Effector memory CD8-positive, alpha-beta T cell (primary cell): Measurements from ENCODE around the gene SRPRB.

Experiments
- ATAC-seq: fragments of 150-1000 bp; cut with Tn5 transposase; replicated peaks from 2 replicates; pipeline ENCODE4 v1.10.0; 2021; ENCODE audit warnings: mild to moderate bottlenecking, moderate library complexity
- DNase-seq, 3 experiments: peaks; one replicate each; pipeline ENCODE4 v3.0.0; 2021
- H3K27ac Mint-ChIP-seq, 2 donors: one replicate each; pipeline ENCODE4 v1.8.0; 2022; ENCODE audit warnings: mild to moderate bottlenecking in 2 of 2, mixed read lengths in 2 of 2, moderate library complexity in 2 of 2
- H3K27me3 Mint-ChIP-seq, 2 donors: one replicate each; pipeline ENCODE4 v1.8.0; 2022; ENCODE audit warnings: mixed read lengths in 2 of 2
- H3K36me3 Mint-ChIP-seq: one replicate; pipeline ENCODE4 v1.8.0; 2022; ENCODE audit warnings: mild to moderate bottlenecking, moderate library complexity, mixed read lengths; ENCODE audit not compliant: insufficient read depth
- H3K4me1 Mint-ChIP-seq, 2 donors: one replicate each; pipeline ENCODE4 v1.8.0; 2022; ENCODE audit warnings: low read depth in 2 of 2, mixed read lengths in 2 of 2
- H3K4me3 Mint-ChIP-seq, 2 donors: one replicate each; pipeline ENCODE4 v1.8.0; 2022; ENCODE audit warnings: mild to moderate bottlenecking in 2 of 2, mixed read lengths in 2 of 2, moderate library complexity in 2 of 2
- H3K9me3 Mint-ChIP-seq, 2 donors: one replicate each; pipeline ENCODE4 v1.8.0; 2022; ENCODE audit warnings: mixed read lengths in 2 of 2

SRPRB gene

GRCh38 chr3:133863911-133864310 is 58.3 kb downstream of the SRPRB start:
- H3K4me1 Mint-ChIP-seq, result peaks cover 0 to 3% of the 10 kb centered on the region in 2 donors
- ATAC-seq (no peak), DNase-seq (no peak)
- peaks cover 12 to 17% of the 10 kb centered on the region in 2 donors for H3K27me3 Mint-ChIP-seq
- no peak overlapping the region for H3K27ac Mint-ChIP-seq
- no peak overlapping the region for H3K4me3 Mint-ChIP-seq
- H3K9me3 Mint-ChIP-seq, result no peaks in the 10 kb centered on the region
- H3K36me3 Mint-ChIP-seq, result no peaks in the 10 kb centered on the region

GRCh38 chr3:133864616-133865015 is 59.0 kb downstream of the SRPRB start:
- Mint-ChIP-seq H3K9me3 (no peaks in the 10 kb centered on the region), H3K27ac (no peak overlapping the region), H3K36me3 (no peaks in the 10 kb centered on the region), H3K4me3 (no peak overlapping the region), H3K4me1 (peaks cover 0 to 4% of the 10 kb centered on the region in 2 donors), H3K27me3 (peaks cover 15 to 22% of the 10 kb centered on the region in 2 donors)
- ATAC-seq (no peak), DNase-seq (no peak)

- Mint-ChIP-seq H3K4me3 (no peak overlapping the region), H3K27me3 (peaks cover 15 to 26% of the 10 kb centered on the region in 2 donors), H3K9me3 (no peaks in the 10 kb centered on the region), H3K36me3 (no peaks in the 10 kb centered on the region), H3K27ac (no peak overlapping the region), H3K4me1 (peaks cover 0 to 5% of the 10 kb centered on the region in 2 donors)
- DNase-seq (no peak), ATAC-seq (no peak)
Measured at GRCh38 chr3:133865136-133865855, 59.7 kb downstream of the SRPRB start.

GRCh38 chr3:133866141-133866540 is 60.5 kb downstream of the SRPRB start:
- Mint-ChIP-seq H3K4me3 (no peak overlapping the region), H3K36me3 (no peaks in the 10 kb centered on the region), H3K27me3 (peaks cover 15 to 35% of the 10 kb centered on the region in 2 donors), H3K27ac (no peak overlapping the region), H3K9me3 (no peaks in the 10 kb centered on the region), H3K4me1 (peaks cover 0 to 7% of the 10 kb centered on the region in 2 donors)
- no peak for DNase-seq
- ATAC-seq, result no peak

- H3K27me3 Mint-ChIP-seq, result peaks cover 15 to 35% of the 10 kb centered on the region in 2 donors
- peaks cover 0 to 9% of the 10 kb centered on the region in 2 donors for H3K4me1 Mint-ChIP-seq
- H3K27ac Mint-ChIP-seq, result no peak overlapping the region
- H3K36me3 Mint-ChIP-seq, result peaks cover 3% of the 10 kb centered on the region
- no peak overlapping the region for H3K4me3 Mint-ChIP-seq
- ATAC-seq (no peak), DNase-seq (no peak)
- H3K9me3 Mint-ChIP-seq, result no peaks in the 10 kb centered on the region
Measured at GRCh38 chr3:133868186-133868585, 62.6 kb downstream of the SRPRB start.

- no peak overlapping the region for H3K27ac Mint-ChIP-seq
- no peak for DNase-seq
Measured at GRCh38 chr3:133868758-133869475, 63.3 kb downstream of the SRPRB start.

GRCh38 chr3:133869586-133869985 is 64.0 kb downstream of the SRPRB start:
- Mint-ChIP-seq H3K27ac (no peak overlapping the region), H3K36me3 (peaks cover 3% of the 10 kb centered on the region), H3K4me1 (peaks cover 0 to 10% of the 10 kb centered on the region in 2 donors), H3K27me3 (peaks cover 15 to 30% of the 10 kb centered on the region in 2 donors), H3K4me3 (no peak overlapping the region), H3K9me3 (no peaks in the 10 kb centered on the region)
- DNase-seq (no peak), ATAC-seq (no peak)

More at GRCh38 chr3:133868758-133869475, 63.3 kb downstream of the SRPRB start:
- no peak overlapping the region for H3K4me3 Mint-ChIP-seq
- no peak for ATAC-seq
- H3K36me3 Mint-ChIP-seq, result peaks cover 3% of the 10 kb centered on the region
- H3K9me3 Mint-ChIP-seq, result no peaks in the 10 kb centered on the region
- peaks cover 0 to 10% of the 10 kb centered on the region in 2 donors for H3K4me1 Mint-ChIP-seq
- peaks cover 15 to 35% of the 10 kb centered on the region in 2 donors for H3K27me3 Mint-ChIP-seq

GRCh38 chr3:133870822-133871221 is 65.2 kb downstream of the SRPRB start:
- ATAC-seq (no peak), DNase-seq (no peak)
- peaks cover 3% of the 10 kb centered on the region for H3K36me3 Mint-ChIP-seq
- peaks cover 0 to 13% of the 10 kb centered on the region in 2 donors for H3K4me1 Mint-ChIP-seq
- H3K27ac Mint-ChIP-seq, result no peak overlapping the region
- H3K4me3 Mint-ChIP-seq, result no peak overlapping the region
- H3K27me3 Mint-ChIP-seq, result peaks cover 15 to 27% of the 10 kb centered on the region in 2 donors
- H3K9me3 Mint-ChIP-seq, result no peaks in the 10 kb centered on the region
